BJ (cell line): Measurements from ENCODE around the gene ITPKC. TPM values are rescaled to one million over a fixed set of nuclear protein-coding genes. Genes with fewer than 3 reads are reported as not detected.

Experiments used
- CTCF ChIA-PET: fragments of 350-600 bp; formaldehyde crosslinking; extraction: SDS; loops from one replicate; lab custom pipeline; 2021; ENCODE audit warnings: antibody characterized with exemption, inconsistent platforms; lab: Yijun Ruan, JAX
- POLR2A ChIA-PET: fragments of 300-600 bp; sonication (Branson Sonifier 250); formaldehyde crosslinking; extraction: SDS; loops from one replicate; lab custom pipeline; 2021; ENCODE audit warnings: antibody characterized with exemption; lab: Charles Lee
- DNase-seq: peaks from one replicate; pipeline ENCODE4 v3.0.0-alpha.2; 2011; ENCODE audit warnings: low read depth
- H3K27me3 ChIP-seq: 2 replicates; pipeline ENCODE4 v1.6.0; 2011; ENCODE audit warnings: low read length; ENCODE audit not compliant: control insufficient read depth, insufficient read depth
- H3K36me3 ChIP-seq: 2 replicates; pipeline ENCODE4 v1.5.1; 2011; ENCODE audit warnings: low read length; ENCODE audit not compliant: control insufficient read depth, insufficient read depth
- H3K4me3 ChIP-seq: 2 replicates; pipeline ENCODE4 v1.5.1; 2011; ENCODE audit warnings: low read depth, mild to moderate bottlenecking, control low read depth, low read length
- polyA plus RNA-seq: library from polyadenylated mRNA; depleted of rRNA; stranded (reverse); fragments of >200 nt; gene quantifications from 2 replicates; pipeline ENCODE4 v1.2.3, GENCODE V29; 2011
- TF ChIP-seq, protein P1 (sequence below): IDR thresholded peaks from 2 replicates; pipeline ENCODE4 v1.5.1; 2011; ENCODE audit warnings: low read depth, mild to moderate bottlenecking, control low read depth, inconsistent platforms, low read length, moderate library complexity; ENCODE audit not compliant: insufficient read depth

Gene ITPKC
- polyA plus RNA-seq, 1 experiment: 11.9 TPM

DNA sequence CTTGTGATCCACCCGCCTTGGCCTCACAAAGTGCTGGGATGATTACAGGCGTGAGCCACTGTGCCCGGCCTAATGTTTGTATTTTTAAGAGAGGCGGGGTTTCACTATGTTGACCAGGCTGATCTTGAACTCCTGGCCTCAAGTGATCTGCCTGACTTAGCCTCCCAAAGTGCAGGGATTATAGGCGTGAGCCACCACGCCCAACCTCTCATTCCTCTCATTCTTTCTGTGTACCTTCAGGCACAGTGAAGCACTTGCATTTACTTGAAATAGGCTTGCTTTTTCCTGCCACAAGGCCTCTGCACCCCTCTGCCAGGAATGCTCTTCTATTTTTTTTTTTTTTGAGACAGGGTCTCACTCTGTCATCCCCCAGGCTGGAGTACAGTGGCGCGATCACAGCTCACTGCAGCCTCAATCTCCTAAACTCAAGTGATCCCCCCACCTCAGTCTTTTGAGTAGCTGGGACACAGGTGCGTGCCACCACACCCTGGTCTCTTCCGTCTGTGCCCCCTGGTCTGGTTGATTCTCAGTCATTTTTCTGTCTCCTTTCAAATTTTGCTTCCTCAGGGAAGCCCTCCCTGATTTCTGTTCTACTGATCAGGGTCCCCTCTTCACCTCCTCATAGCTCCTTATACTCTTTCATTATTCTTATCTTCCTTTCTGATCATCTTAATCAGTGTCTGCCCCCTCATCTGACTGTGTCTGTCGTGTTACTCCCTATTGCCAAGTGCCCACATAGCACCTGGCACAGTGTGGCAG is 18.3 kb downstream of the ITPKC start:
- DNase-seq: no peak
- CTCF ChIA-PET: interaction anchor here (1.2 kb wide), 1 partner anchor 72 kb away, joined by 3 read pairs; no protein-coding TSS in a partner anchor
- POLR2A ChIA-PET: no interaction called here

DNA sequence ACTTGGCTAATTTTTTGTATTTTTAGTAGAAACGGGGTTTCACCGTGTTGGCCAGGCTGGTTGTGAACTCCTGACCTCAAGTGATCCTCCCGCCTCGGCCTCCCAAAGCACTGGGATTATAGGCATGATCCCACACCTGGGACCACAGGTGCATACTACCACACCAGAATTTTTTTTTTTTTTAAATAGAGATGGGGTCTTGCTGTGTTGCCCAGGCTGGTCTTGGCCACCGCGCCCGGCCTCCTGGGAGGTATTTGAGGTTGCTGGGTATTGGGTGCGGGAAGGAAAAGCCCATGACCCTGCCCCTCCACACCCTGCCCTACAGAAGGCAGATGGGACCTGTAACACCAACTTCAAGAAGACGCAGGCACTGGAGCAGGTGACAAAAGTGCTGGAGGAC is 19.7 kb downstream of the ITPKC start:
- no peak for DNase-seq
- no peak overlapping the region for H3K4me3 ChIP-seq
- H3K36me3 ChIP-seq: peaks cover 35% of the 10 kb centered on the region
- no peaks in the 10 kb centered on the region for H3K27me3 ChIP-seq
- TF ChIP-seq, protein P1, sequence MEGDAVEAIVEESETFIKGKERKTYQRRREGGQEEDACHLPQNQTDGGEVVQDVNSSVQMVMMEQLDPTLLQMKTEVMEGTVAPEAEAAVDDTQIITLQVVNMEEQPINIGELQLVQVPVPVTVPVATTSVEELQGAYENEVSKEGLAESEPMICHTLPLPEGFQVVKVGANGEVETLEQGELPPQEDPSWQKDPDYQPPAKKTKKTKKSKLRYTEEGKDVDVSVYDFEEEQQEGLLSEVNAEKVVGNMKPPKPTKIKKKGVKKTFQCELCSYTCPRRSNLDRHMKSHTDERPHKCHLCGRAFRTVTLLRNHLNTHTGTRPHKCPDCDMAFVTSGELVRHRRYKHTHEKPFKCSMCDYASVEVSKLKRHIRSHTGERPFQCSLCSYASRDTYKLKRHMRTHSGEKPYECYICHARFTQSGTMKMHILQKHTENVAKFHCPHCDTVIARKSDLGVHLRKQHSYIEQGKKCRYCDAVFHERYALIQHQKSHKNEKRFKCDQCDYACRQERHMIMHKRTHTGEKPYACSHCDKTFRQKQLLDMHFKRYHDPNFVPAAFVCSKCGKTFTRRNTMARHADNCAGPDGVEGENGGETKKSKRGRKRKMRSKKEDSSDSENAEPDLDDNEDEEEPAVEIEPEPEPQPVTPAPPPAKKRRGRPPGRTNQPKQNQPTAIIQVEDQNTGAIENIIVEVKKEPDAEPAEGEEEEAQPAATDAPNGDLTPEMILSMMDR: no peak
- CTCF ChIA-PET: no interaction called here
- POLR2A ChIA-PET: no interaction called here

More for the DNA sequence above, 18.3 kb downstream of the ITPKC start:
- TF ChIP-seq, protein P1: no peak
- H3K36me3 ChIP-seq: peaks cover 41% of the 10 kb centered on the region
- no peak overlapping the region for H3K4me3 ChIP-seq
- H3K27me3 ChIP-seq: no peaks in the 10 kb centered on the region

DNA sequence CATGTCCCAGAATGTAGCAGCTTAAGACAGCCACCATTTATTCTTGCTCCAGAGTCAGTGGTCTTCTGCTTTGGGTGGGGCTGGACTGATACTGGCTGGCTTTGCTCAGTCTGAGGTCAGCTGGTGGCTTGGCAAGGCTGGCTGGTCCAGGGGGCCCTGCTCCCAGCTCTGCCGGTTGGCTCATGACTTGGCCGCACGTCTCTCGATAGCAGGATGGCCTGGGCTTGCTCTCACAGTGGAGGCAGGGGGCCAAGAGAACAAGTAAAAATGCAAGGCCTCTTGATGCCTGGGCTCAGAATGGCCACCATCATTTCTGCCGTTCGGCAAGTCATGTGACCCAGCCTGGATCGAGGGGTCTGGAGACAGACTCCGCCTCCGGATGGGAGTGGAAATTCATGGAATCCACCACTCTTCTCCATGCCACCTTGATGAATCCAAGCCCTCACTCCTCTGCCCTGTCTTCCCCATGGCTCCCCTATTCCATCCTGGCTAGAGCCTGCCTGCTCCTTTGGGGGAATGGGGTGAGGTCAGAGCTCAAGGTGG is 20.3 kb downstream of the ITPKC start:
- TF ChIP-seq, protein P1: no peak
- DNase-seq: no peak
- ChIA-PET POLR2A (no interaction called here), CTCF (no interaction called here)
- Histone ChIP-seq H3K4me3 (no peak overlapping the region), H3K36me3 (peaks cover 35% of the 10 kb centered on the region), H3K27me3 (no peaks in the 10 kb centered on the region)

DNA sequence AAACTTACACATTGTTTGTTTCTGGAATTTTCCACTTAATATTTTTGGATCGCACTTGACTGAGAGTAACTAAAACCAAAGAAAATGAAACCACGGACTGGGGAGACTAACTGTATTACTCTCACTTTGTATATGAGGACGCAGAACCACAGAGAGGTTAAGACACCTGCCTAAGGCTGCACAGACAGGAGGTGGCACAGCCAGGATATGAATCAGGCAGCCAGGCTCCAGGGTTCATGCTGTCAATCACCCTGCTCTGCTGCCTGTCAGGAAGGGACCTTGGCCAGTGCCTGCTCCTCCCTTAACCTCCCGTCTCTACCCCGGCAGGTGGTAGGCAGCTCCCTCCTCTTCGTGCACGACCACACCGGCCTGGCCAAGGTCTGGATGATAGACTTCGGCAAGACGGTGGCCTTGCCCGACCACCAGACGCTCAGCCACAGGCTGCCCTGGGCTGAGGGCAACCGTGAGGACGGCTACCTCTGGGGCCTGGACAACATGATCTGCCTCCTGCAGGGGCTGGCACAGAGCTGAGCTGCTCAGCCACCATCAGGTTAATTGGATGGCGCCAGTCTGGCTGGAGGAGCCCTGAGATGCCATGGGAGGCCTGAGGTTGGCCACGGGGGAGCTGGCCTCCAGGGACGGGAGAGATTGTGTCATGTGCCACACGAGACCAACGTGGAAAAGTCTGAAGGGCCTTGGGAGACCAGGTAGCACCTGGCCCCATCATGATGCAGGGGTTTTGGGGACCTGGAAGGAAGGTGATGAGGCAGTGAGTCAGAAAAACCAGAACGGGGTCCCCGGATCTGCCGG is 22.3 kb downstream of the ITPKC start:
- H3K36me3 ChIP-seq: peaks cover 29% of the 10 kb centered on the region
- H3K4me3 ChIP-seq: no peak overlapping the region
- ChIA-PET CTCF (interaction anchor here (0.5 to 1.2 kb wide), 3 partner anchors 68 to 571 kb away, joined by 3 read pairs; no protein-coding TSS in a partner anchor), POLR2A (no interaction called here)
- no peaks in the 10 kb centered on the region for H3K27me3 ChIP-seq
- DNase-seq: no peak
- TF ChIP-seq, protein P1: no peak
